ENCODE data around the gene PTGIR. TPM values are rescaled to one million over a fixed set of nuclear protein-coding genes. Genes with fewer than 3 reads are reported as not detected.

The PTGIR gene
- total RNA-seq, 4 donors from 2014 or later, result 5.9 to 9.1 (median 7.1) TPM

GRCh38 chr19:46640656-46641055, 15.8 kb upstream of the PTGIR start:
- TF ChIP-seq POLR2AphosphoS5 (IDR thresholded peaks at IDR 0.05) (no peak), POLR2A (IDR thresholded peaks at IDR 0.05; ENCODE audit: low read depth) (no peak), EP300 (IDR thresholded peaks at IDR 0.05) (no peak), CTCF (IDR thresholded peaks at IDR 0.05) (no peak)
- peak overlapping the region in 2 of 4 donors; percentile 88 to 91 for H3K27ac ChIP-seq (replicated peaks in 1 of 4)

GRCh38 chr19:46639358-46640182, 14.7 kb upstream of the PTGIR start:
- peaks cover 24 to 46% (median 36%) of the 10 kb centered on the region in 4 donors for H3K4me1 ChIP-seq
- peak overlapping the region; percentile 52 to 65 (median 58) for H3K4me3 ChIP-seq
- intact Hi-C loops (cut with DNase I), result no loop called here
- no peaks in the 10 kb centered on the region for H3K36me3 ChIP-seq
- TF ChIP-seq EP300 (IDR thresholded peaks at IDR 0.05) (no peak), POLR2AphosphoS5 (IDR thresholded peaks at IDR 0.05) (peak; percentile 66 to 80), POLR2A (IDR thresholded peaks at IDR 0.05; ENCODE audit: low read depth) (no peak)
- DNase-seq (ENCODE audit: extremely low spot score), result no peak
- 30% methylated on average over 10 of the region's 49 CpGs for WGBS
- H3K27ac ChIP-seq (replicated peaks in 1 of 4), result peak overlapping the region; percentile 84 to 91 (median 90)
- H3K9me3 ChIP-seq, result no peaks in the 10 kb centered on the region
- H3K27me3 ChIP-seq, result peaks cover 0 to 7% (median 0%) of the 10 kb centered on the region in 4 donors

More at GRCh38 chr19:46640656-46641055, 15.8 kb upstream of the PTGIR start:
- no peaks in the 10 kb centered on the region for H3K9me3 ChIP-seq
- H3K27me3 ChIP-seq, result no peaks in the 10 kb centered on the region
- peaks cover 18 to 49% (median 40%) of the 10 kb centered on the region in 4 donors for H3K4me1 ChIP-seq
- no peak for DNase-seq (ENCODE audit: extremely low spot score)
- no peaks in the 10 kb centered on the region for H3K36me3 ChIP-seq
- 84% methylated on average over 2 of the region's 2 CpGs for WGBS
- intact Hi-C loops (cut with DNase I), result no loop called here
- H3K4me3 ChIP-seq, result no peak overlapping the region

- no peak for DNase-seq (ENCODE audit: extremely low spot score)
- WGBS, result 89% methylated on average over 14 of the region's 14 CpGs
- intact Hi-C loops (cut with DNase I), result no loop called here
Measured at GRCh38 chr19:46637224-46637623, 12.3 kb upstream of the PTGIR start.

GRCh38 chr19:46635920-46636761, 11.3 kb upstream of the PTGIR start, which contains the start of gene GNG8:
Gene GNG8, minus strand, starts transcription at chr19:46636202. Its CDS starts 1,520 bp downstream, at chr19:46634682.
- 57% methylated on average over 22 of the region's 34 CpGs for WGBS
- no peak within 1 kb of the TSS for H3K4me3 ChIP-seq
- DNase-seq (ENCODE audit: extremely low spot score), result no peak
- peak within 1 kb of the TSS in 1 of 4 donors; percentile 9 for H3K27ac ChIP-seq (replicated peaks in 1 of 4)
- intact Hi-C loops (cut with DNase I), result no loop called here
- no peaks in the 10 kb centered on the region for H3K9me3 ChIP-seq
- TF ChIP-seq EP300 (IDR thresholded peaks at IDR 0.05), result no peak
- TF ChIP-seq CTCF (IDR thresholded peaks at IDR 0.05), result no peak
- no peak for TF ChIP-seq POLR2AphosphoS5 (IDR thresholded peaks at IDR 0.05)
- no peak for TF ChIP-seq POLR2A (IDR thresholded peaks at IDR 0.05; ENCODE audit: low read depth)
- peaks cover 32 to 65% (median 50%) of the 10 kb centered on the region in 4 donors for H3K4me1 ChIP-seq
- H3K36me3 ChIP-seq, result no peaks in the 10 kb centered on the region
- H3K27me3 ChIP-seq, result peaks cover 0 to 10% (median 0%) of the 10 kb centered on the region in 4 donors

More at GRCh38 chr19:46637224-46637623, 12.3 kb upstream of the PTGIR start:
- Histone ChIP-seq H3K27me3 (peaks cover 0 to 10% (median 0%) of the 10 kb centered on the region in 4 donors), H3K27ac (replicated peaks in 1 of 4) (no peak overlapping the region), H3K4me3 (no peak overlapping the region), H3K4me1 (peaks cover 32 to 56% (median 45%) of the 10 kb centered on the region in 4 donors), H3K36me3 (no peaks in the 10 kb centered on the region), H3K9me3 (no peaks in the 10 kb centered on the region)
- TF ChIP-seq EP300 (IDR thresholded peaks at IDR 0.05), result no peak
- no peak for TF ChIP-seq POLR2AphosphoS5 (IDR thresholded peaks at IDR 0.05)
- no peak for TF ChIP-seq POLR2A (IDR thresholded peaks at IDR 0.05; ENCODE audit: low read depth)
- TF ChIP-seq CTCF (IDR thresholded peaks at IDR 0.05), result no peak
